Activated CD4-positive, alpha-beta T cell treated with anti-CD3 and anti-CD28 coated beads, Interleukin-2, amount 50 U/mL, for 24 hours (primary cell): ENCODE measurements around the gene SAMD15.
"Not testable (repeated sequence)": the region's sequence is repeated elsewhere in the genome, so short reads cannot be mapped to it uniquely, and the experiment has no call there.

ENCODE experiments used
- DNase-seq, 2 donors: peaks; one replicate each; pipeline ENCODE4 v3.0.0-alpha.2; 2020; ENCODE audit warnings: low read depth in 1 of 2, low spot score in 1 of 2

Gene SAMD15

GRCh38 chr14:77376771-77377501 is at the start of gene SAMD15, which contains the start of gene TMED8:
SAMD15 (plus strand) TSS chr14:77377379; CDS start chr14:77377419, 40 bp downstream.
TMED8 (minus strand) TSS chr14:77377094; CDS start chr14:77377053, 41 bp downstream.
- DNase-seq: peak; percentile 58 to 74

- no peak for DNase-seq
These were observed 47.3 kb upstream of the SAMD15 start for GRCh38 chr14:77329872-77330271.

- no peak for DNase-seq
These were observed 41.6 kb upstream of the SAMD15 start for GRCh38 chr14:77335576-77335975.

GRCh38 chr14:77337255-77337654 is 39.9 kb upstream of the SAMD15 start:
- DNase-seq: not testable (repeated sequence)

- DNase-seq: no peak
These were observed 39.3 kb upstream of the SAMD15 start for GRCh38 chr14:77337880-77338279.

- DNase-seq: no peak
These were observed 38.9 kb upstream of the SAMD15 start for GRCh38 chr14:77338302-77338701.

GRCh38 chr14:77339407-77339806 is 37.8 kb upstream of the SAMD15 start:
- DNase-seq: no peak

GRCh38 chr14:77340389-77340788 is 36.8 kb upstream of the SAMD15 start:
- DNase-seq: no peak

- DNase-seq: no peak
These were observed 34.3 kb upstream of the SAMD15 start for GRCh38 chr14:77342726-77343397.

- no peak for DNase-seq
These were observed 33.5 kb upstream of the SAMD15 start for GRCh38 chr14:77343662-77344061.

GRCh38 chr14:77344377-77344996 is 32.7 kb upstream of the SAMD15 start:
- DNase-seq: no peak

GRCh38 chr14:77346495-77346894 is 30.7 kb upstream of the SAMD15 start:
- no peak for DNase-seq

- DNase-seq: no peak
These were observed 29.4 kb upstream of the SAMD15 start for GRCh38 chr14:77347751-77348150.

GRCh38 chr14:77353469-77354141 is 23.6 kb upstream of the SAMD15 start:
- no peak for DNase-seq

- DNase-seq: no peak
These were observed 21.4 kb upstream of the SAMD15 start for GRCh38 chr14:77355811-77356210.

- DNase-seq: no peak
These were observed 20.3 kb upstream of the SAMD15 start for GRCh38 chr14:77356899-77357298.

GRCh38 chr14:77359626-77360025 is 17.6 kb upstream of the SAMD15 start:
- DNase-seq: no peak

GRCh38 chr14:77364146-77364545 is 13.0 kb upstream of the SAMD15 start:
- DNase-seq: no peak

- DNase-seq: no peak
These were observed 7.9 kb upstream of the SAMD15 start for GRCh38 chr14:77369285-77369684.

GRCh38 chr14:77372304-77372841 is 4.8 kb upstream of the SAMD15 start:
- DNase-seq: no peak
